Activated effector memory CD4-positive, alpha-beta T cell treated with Interleukin-2 at 50 U/mL for 16 hours (primary cell): ENCODE results near the gene AGBL3.

Experiments used
- DNase-seq: peaks from one replicate; pipeline ENCODE4 v3.0.0-alpha.2; 2020

AGBL3 gene

GRCh38 chr7:135150072-135150782 is 163.9 kb downstream of the AGBL3 start:
- no peak for DNase-seq

- no peak for DNase-seq
Observed at GRCh38 chr7:135151132-135151531, 164.8 kb downstream of the AGBL3 start.

- no peak for DNase-seq
Observed at GRCh38 chr7:135151533-135151932, 165.2 kb downstream of the AGBL3 start.

- no peak for DNase-seq
Observed at GRCh38 chr7:135152442-135152841, 166.1 kb downstream of the AGBL3 start.

- DNase-seq = no peak
Observed at GRCh38 chr7:135154734-135155133, 168.4 kb downstream of the AGBL3 start.

- no peak for DNase-seq
Observed at GRCh38 chr7:135156290-135156689, 170.0 kb downstream of the AGBL3 start.

GRCh38 chr7:135158141-135158655 is 171.9 kb downstream of the AGBL3 start:
- no peak for DNase-seq

- no peak for DNase-seq
Observed at GRCh38 chr7:135158874-135159273, 172.6 kb downstream of the AGBL3 start.

GRCh38 chr7:135159359-135160085 is 173.2 kb downstream of the AGBL3 start:
- no peak for DNase-seq

- no peak for DNase-seq
Observed at GRCh38 chr7:135160098-135160857, 174.0 kb downstream of the AGBL3 start.

- no peak for DNase-seq
Observed at GRCh38 chr7:135160858-135161653, 174.7 kb downstream of the AGBL3 start.

- DNase-seq = no peak
Observed at GRCh38 chr7:135161669-135162068, 175.4 kb downstream of the AGBL3 start.

GRCh38 chr7:135162382-135163001 is 176.2 kb downstream of the AGBL3 start:
- no peak for DNase-seq

- DNase-seq = no peak
Observed at GRCh38 chr7:135164357-135165061, 178.2 kb downstream of the AGBL3 start.

- DNase-seq = no peak
Observed at GRCh38 chr7:135165862-135166261, 179.6 kb downstream of the AGBL3 start.

- DNase-seq = no peak
Observed at GRCh38 chr7:135166338-135166990, 180.2 kb downstream of the AGBL3 start.

- no peak for DNase-seq
Observed at GRCh38 chr7:135167365-135167917, 181.1 kb downstream of the AGBL3 start.

GRCh38 chr7:135168001-135168400 is 181.7 kb downstream of the AGBL3 start:
- no peak for DNase-seq

- no peak for DNase-seq
Observed at GRCh38 chr7:135168489-135169140, 182.3 kb downstream of the AGBL3 start.
